MCF 10A (cell line): ENCODE data around the gene MAP2K6. TPM values are rescaled to one million over a fixed set of nuclear protein-coding genes. Genes with fewer than 3 reads are reported as not detected.

Experiments used
- BruUV-seq: library from RNA; stranded (reverse); fragments of 400-500 nt; replicated peaks from 2 replicates; lab custom pipeline; 2021; lab: Mats Ljungman, UMichigan
- CTCF ChIA-PET: fragments of 300-600 bp; sonication (Branson Sonifier 250); formaldehyde crosslinking; extraction: SDS; loops from one replicate; lab custom pipeline; 2021; ENCODE audit warnings: antibody characterized with exemption, inconsistent platforms; lab: Yijun Ruan, JAX
- POLR2A ChIA-PET: fragments of 300-600, 350-650 bp; sonication (Branson Sonifier 250); formaldehyde crosslinking; extraction: SDS; loops from one replicate; lab custom pipeline; 2020; ENCODE audit warnings: antibody characterized with exemption, inconsistent platforms; lab: Yijun Ruan, JAX
- DNase-seq: peaks from one replicate; pipeline ENCODE4 v3.0.0-alpha.2; 2018; ENCODE audit not compliant: unreplicated experiment
- H3K27ac Mint-ChIP-seq: one replicate; pipeline ENCODE4 v1.8.0; 2022; ENCODE audit warnings: mild to moderate bottlenecking, low read depth, mixed read lengths; ENCODE audit not compliant: unreplicated experiment
- H3K27me3 Mint-ChIP-seq: one replicate; pipeline ENCODE4 v1.8.0; 2022; ENCODE audit warnings: mixed read lengths; ENCODE audit not compliant: insufficient read depth, unreplicated experiment
- H3K36me3 Mint-ChIP-seq: one replicate; pipeline ENCODE4 v1.8.0; 2022; ENCODE audit warnings: mild to moderate bottlenecking, moderate library complexity, mixed read lengths; ENCODE audit not compliant: insufficient read depth, unreplicated experiment
- H3K4me1 Mint-ChIP-seq: one replicate; pipeline ENCODE4 v1.8.0; 2022; ENCODE audit warnings: mixed read lengths; ENCODE audit not compliant: insufficient read depth, unreplicated experiment
- H3K4me3 Mint-ChIP-seq: one replicate; pipeline ENCODE4 v1.8.0; 2022; ENCODE audit warnings: mild to moderate bottlenecking, moderate library complexity, mixed read lengths; ENCODE audit not compliant: unreplicated experiment
- H3K9me3 Mint-ChIP-seq: one replicate; pipeline ENCODE4 v1.8.0; 2022; ENCODE audit warnings: mixed read lengths; ENCODE audit not compliant: unreplicated experiment
- CTCF ChIP-seq: fragments of 200-600 bp; IDR thresholded peaks from one replicate; pipeline ENCODE4 v1.8.0; 2022; ENCODE audit warnings: antibody characterized with exemption, mild to moderate bottlenecking; ENCODE audit not compliant: unreplicated experiment
- intact Hi-C: fragments of 100-400 bp; cut with micrococcal nuclease; formaldehyde crosslinking; loops from 2 replicates; pipeline ENCODE4 v1.14.1; 2022
- total RNA-seq: library from RNA; stranded (reverse); gene quantifications from 2 replicates; pipeline ENCODE4 v1.2.3, GENCODE V29; 2022

MAP2K6 gene
- total RNA-seq, 1 experiment from 2014 or later: 0.28 TPM

DNA sequence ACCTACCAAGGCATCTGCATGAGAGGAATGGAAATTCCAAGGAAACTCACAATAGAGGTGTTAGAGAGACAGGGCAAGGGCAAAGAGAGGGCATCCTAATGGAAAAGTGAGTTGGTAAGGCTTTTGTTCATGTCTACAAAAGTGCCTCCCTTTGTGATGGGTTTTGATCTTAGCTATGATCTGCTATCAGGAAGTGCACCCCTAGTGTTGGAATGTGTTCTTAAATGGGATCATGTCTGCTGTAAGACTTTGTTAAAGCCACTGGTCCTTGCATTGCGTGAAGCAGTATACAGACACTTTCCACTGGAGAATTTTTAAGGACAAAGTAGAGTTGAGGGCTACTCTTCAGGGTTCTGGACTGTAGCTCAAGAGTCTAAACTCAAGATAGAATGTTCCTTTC, 92.0 kb downstream of the MAP2K6 start:
- H3K4me1 Mint-ChIP-seq: peaks cover 10% of the 10 kb centered on the region
- intact Hi-C loops: no loop called here
- H3K9me3 Mint-ChIP-seq: no peaks in the 10 kb centered on the region
- H3K27ac Mint-ChIP-seq: no peak overlapping the region
- no TSS peak for BruUV-seq
- H3K4me3 Mint-ChIP-seq: no peak overlapping the region
- DNase-seq: peak; percentile 21
- CTCF ChIA-PET: interaction anchor here (0.6 to 1.0 kb wide), 6 partner anchors 10 to 101 kb away, joined by 3 to 8 read pairs (median 3); no protein-coding TSS in a partner anchor
- H3K36me3 Mint-ChIP-seq: no peaks in the 10 kb centered on the region
- TF ChIP-seq CTCF: peak; percentile 15
- POLR2A ChIA-PET: interaction anchor here (0.6 kb wide), 1 partner anchor 657 kb away, joined by 3 read pairs; no protein-coding TSS in a partner anchor
- no peaks in the 10 kb centered on the region for H3K27me3 Mint-ChIP-seq

- Mint-ChIP-seq H3K27me3 (no peaks in the 10 kb centered on the region), H3K4me1 (no peaks in the 10 kb centered on the region), H3K4me3 (no peak overlapping the region), H3K27ac (no peak overlapping the region), H3K9me3 (no peaks in the 10 kb centered on the region), H3K36me3 (no peaks in the 10 kb centered on the region)
- no peak for DNase-seq
- no TSS peak for BruUV-seq
- intact Hi-C loops: no loop called here
- TF ChIP-seq CTCF: no peak
- ChIA-PET POLR2A (interaction anchor here (0.6 kb wide), 1 partner anchor 34 kb away, joined by 3 read pairs; no protein-coding TSS in a partner anchor), CTCF (interaction anchor here (0.7 kb wide), 2 partner anchors 16 to 1123 kb away, joined by 3 read pairs; no protein-coding TSS in a partner anchor)
These were observed 94.3 kb downstream of the MAP2K6 start for GRCh38 chr17:69508814-69509213.

- intact Hi-C loops: no loop called here
- Mint-ChIP-seq H3K4me3 (no peak overlapping the region), H3K27ac (no peak overlapping the region), H3K27me3 (no peaks in the 10 kb centered on the region), H3K4me1 (no peaks in the 10 kb centered on the region), H3K36me3 (no peaks in the 10 kb centered on the region), H3K9me3 (no peaks in the 10 kb centered on the region)
- CTCF ChIA-PET: interaction anchor here (0.6 to 1.5 kb wide), 4 partner anchors 8 to 658 kb away, joined by 3 to 9 read pairs (median 4); no protein-coding TSS in a partner anchor
- no TSS peak for BruUV-seq
- POLR2A ChIA-PET: interaction anchor here (1.0 kb wide), 1 partner anchor 185 kb away, joined by 5 read pairs; no protein-coding TSS in a partner anchor
- no peak for DNase-seq
- no peak for TF ChIP-seq CTCF
These were observed 96.8 kb downstream of the MAP2K6 start for GRCh38 chr17:69511250-69511649.

DNA sequence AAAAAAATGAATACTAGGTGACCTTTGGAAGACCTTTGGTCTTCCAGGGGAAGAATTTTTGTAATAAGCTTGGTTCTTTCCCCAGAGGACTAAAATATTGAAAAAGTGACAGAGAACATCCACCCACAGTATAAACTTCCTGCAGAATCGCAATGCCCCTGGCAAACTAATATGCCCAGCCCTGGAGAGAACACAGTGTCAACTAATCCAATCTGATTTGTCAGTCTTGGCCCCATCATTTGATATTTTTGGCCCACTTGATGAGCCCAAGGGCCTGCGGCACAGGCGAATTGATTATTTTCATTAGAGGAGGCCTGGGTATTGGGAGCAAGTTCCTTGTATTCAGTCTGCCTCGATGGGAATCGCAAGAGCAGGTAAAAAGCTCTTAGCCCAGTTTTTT, 98.4 kb downstream of the MAP2K6 start:
- DNase-seq: no peak
- CTCF ChIA-PET: interaction anchor here (1.0 to 1.6 kb wide), 3 partner anchors 10 to 178 kb away, joined by 3 read pairs; no protein-coding TSS in a partner anchor
- no TSS peak for BruUV-seq
- H3K27ac Mint-ChIP-seq: no peak overlapping the region
- POLR2A ChIA-PET: interaction anchor here (0.6 kb wide), 2 partner anchors 113 to 563 kb away, joined by 3 to 5 read pairs; no protein-coding TSS in a partner anchor
- intact Hi-C loops: no loop called here
- H3K4me3 Mint-ChIP-seq: no peak overlapping the region
- H3K36me3 Mint-ChIP-seq: no peaks in the 10 kb centered on the region
- H3K9me3 Mint-ChIP-seq: no peaks in the 10 kb centered on the region
- H3K4me1 Mint-ChIP-seq: no peaks in the 10 kb centered on the region
- H3K27me3 Mint-ChIP-seq: no peaks in the 10 kb centered on the region
- TF ChIP-seq CTCF: no peak
